ENCODE data around the gene ITM2B. TPM values are rescaled to one million over a fixed set of nuclear protein-coding genes. Genes with fewer than 3 reads are reported as not detected.

The ITM2B gene
- total RNA-seq, 4 donors from 2014 or later: 299 to 343 (median 303) TPM

DNA sequence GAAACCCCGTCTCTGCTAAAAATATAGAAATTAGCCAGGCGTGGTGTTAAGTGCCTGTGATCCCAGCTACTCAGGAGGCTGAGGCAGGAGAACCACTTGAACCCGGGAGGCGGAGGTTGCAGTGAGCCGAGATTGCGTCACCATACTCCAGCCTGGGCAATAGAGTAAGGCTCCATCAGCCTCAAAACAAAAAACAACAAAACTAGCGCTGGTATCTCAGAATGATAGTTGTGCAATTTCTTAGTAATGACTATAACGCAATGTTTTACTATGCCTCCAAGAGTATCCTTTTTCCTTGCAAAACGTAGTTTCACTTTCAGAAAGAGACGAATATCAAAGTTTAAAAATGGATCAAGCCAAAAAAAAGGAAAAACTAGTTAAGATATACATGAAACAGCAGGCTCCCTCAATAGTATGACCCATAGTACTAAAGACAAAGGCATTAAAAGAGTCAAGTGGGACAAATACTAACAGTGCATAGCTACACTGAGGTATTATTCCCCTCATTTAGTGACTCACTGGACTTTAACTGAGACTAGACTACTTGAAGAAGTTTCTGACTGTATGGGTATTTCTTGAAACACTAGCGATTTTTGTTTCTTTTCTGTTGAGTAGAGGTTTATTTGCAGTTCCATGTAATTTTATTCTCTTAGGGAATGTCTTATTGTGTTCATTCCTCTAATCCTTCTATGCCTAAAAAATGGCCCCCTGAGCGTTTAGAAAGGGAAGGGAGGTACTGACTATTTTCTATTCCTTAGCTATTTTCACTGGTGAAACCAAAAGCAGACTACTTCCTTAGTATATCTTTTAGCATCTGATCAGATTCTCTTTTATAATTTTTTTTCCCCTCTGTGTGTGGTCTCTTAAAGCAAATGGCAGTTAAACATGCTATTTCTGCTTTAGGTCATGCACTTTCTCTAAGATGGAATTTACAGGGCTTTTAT lies 10.4 kb upstream of the ITM2B start:
- 62% methylated on average over 12 of the region's 12 CpGs for WGBS
- TF ChIP-seq POLR2AphosphoS5 (IDR thresholded peaks at IDR 0.05): peak; percentile 6 to 11
- no peak for TF ChIP-seq POLR2A (IDR thresholded peaks at IDR 0.05; ENCODE audit: low read depth)
- TF ChIP-seq, protein P1, sequence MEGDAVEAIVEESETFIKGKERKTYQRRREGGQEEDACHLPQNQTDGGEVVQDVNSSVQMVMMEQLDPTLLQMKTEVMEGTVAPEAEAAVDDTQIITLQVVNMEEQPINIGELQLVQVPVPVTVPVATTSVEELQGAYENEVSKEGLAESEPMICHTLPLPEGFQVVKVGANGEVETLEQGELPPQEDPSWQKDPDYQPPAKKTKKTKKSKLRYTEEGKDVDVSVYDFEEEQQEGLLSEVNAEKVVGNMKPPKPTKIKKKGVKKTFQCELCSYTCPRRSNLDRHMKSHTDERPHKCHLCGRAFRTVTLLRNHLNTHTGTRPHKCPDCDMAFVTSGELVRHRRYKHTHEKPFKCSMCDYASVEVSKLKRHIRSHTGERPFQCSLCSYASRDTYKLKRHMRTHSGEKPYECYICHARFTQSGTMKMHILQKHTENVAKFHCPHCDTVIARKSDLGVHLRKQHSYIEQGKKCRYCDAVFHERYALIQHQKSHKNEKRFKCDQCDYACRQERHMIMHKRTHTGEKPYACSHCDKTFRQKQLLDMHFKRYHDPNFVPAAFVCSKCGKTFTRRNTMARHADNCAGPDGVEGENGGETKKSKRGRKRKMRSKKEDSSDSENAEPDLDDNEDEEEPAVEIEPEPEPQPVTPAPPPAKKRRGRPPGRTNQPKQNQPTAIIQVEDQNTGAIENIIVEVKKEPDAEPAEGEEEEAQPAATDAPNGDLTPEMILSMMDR (IDR thresholded peaks at IDR 0.05): no peak
- no peak for TF ChIP-seq EP300 (IDR thresholded peaks at IDR 0.05)
- Histone ChIP-seq H3K9me3 (no peaks in the 10 kb centered on the region), H3K36me3 (no peaks in the 10 kb centered on the region), H3K4me1 (peaks cover 4 to 21% (median 12%) of the 10 kb centered on the region in 4 donors), H3K27ac (replicated peaks in 1 of 4) (peak overlapping the region; percentile 62 to 75 (median 68)), H3K4me3 (peak overlapping the region; percentile 31 to 50 (median 38)), H3K27me3 (no peaks in the 10 kb centered on the region)
- DNase-seq (ENCODE audit: extremely low spot score): no peak
- intact Hi-C loops (cut with DNase I): no loop called here

DNA sequence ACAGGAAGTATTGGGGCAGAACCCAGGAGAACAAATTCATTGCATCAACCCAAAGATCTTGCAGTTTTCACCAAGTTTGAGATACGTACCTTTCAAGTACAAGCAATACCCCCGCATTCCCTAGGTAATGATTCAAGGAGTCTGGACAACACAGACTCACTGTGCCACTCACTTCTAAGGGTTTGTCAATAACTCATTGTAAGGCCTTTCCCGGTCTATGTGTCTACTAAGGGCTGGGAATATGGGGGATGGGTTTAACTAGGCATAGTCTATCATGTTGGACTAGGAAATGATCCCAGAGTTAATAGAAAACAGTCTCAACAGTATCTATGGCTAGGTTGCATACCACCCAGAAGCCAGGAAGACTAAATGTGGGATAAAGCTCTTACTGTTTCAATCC lies 8.3 kb upstream of the ITM2B start:
- WGBS: 90% methylated on average over 3 of the region's 3 CpGs
- Histone ChIP-seq H3K27ac (replicated peaks in 1 of 4) (no peak overlapping the region), H3K36me3 (no peaks in the 10 kb centered on the region), H3K27me3 (no peaks in the 10 kb centered on the region), H3K4me1 (peaks cover 4 to 21% (median 12%) of the 10 kb centered on the region in 4 donors), H3K4me3 (no peak overlapping the region), H3K9me3 (no peaks in the 10 kb centered on the region)
- intact Hi-C loops (cut with DNase I): no loop called here
- no peak for DNase-seq (ENCODE audit: extremely low spot score)
- TF ChIP-seq POLR2A (IDR thresholded peaks at IDR 0.05; ENCODE audit: low read depth): no peak
- TF ChIP-seq, protein P1 (IDR thresholded peaks at IDR 0.05): no peak
- TF ChIP-seq EP300 (IDR thresholded peaks at IDR 0.05): no peak

DNA sequence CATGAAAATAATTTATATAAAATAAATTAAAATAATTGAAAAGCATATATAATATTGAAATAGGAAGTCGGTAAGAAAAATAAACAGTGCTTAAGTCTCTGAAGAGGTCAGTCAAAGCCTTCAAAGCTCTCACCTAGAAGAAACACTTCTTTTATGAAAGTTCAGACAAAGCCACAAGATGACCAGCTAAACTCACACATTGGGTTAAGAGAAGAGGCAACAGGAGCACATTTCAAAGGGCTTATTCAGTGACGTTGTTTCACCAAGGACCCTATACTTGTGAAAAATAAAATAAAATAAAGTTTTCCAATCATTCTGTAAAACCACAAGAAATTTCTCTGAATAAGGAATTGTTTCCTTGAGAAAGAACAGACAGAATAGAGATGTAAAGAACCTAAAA lies 2.5 kb upstream of the ITM2B start:
- no peaks in the 10 kb centered on the region for H3K36me3 ChIP-seq
- no peak for TF ChIP-seq POLR2AphosphoS5 (IDR thresholded peaks at IDR 0.05)
- no peak for TF ChIP-seq POLR2A (IDR thresholded peaks at IDR 0.05; ENCODE audit: low read depth)
- no peak for TF ChIP-seq EP300 (IDR thresholded peaks at IDR 0.05)
- TF ChIP-seq, protein P1 (IDR thresholded peaks at IDR 0.05): no peak
- no peaks in the 10 kb centered on the region for H3K27me3 ChIP-seq
- no peak for DNase-seq (ENCODE audit: extremely low spot score)
- H3K27ac ChIP-seq (replicated peaks in 1 of 4): no peak overlapping the region
- WGBS: 74% methylated on average over 2 of the region's 2 CpGs
- peaks cover 5 to 16% (median 13%) of the 10 kb centered on the region in 4 donors for H3K4me1 ChIP-seq
- intact Hi-C loops (cut with DNase I): loop anchor here (5.0 to 10.0 kb wide), 4 partner anchors 72 to 354 kb away; partner anchors contain the start of genes MED4, NUDT15 and RB1
- H3K9me3 ChIP-seq: no peaks in the 10 kb centered on the region
- H3K4me3 ChIP-seq: no peak overlapping the region

DNA sequence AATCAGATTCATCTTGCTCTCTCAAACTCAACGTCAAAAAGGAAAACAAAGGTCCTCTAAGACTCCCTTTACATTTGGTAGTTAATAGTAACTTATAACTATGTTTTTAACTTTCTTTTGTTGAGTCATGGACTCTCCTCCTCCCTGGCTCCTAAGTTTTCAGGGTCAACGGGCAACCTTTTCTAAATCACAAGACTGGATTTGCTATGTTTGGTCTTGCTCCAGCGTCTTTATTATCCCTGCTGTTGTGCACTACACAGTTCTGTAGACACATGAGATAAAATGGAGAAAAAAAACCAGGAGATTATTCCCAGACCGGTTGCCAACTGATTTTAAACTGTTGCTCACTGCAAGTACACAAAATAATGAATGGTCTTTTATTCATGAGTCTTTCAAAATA lies 1.9 kb upstream of the ITM2B start:
- peak overlapping the region in 1 of 4 donors; percentile 99 for H3K27ac ChIP-seq (replicated peaks in 1 of 4)
- intact Hi-C loops (cut with DNase I): loop anchor here (5.0 to 10.0 kb wide), 4 partner anchors 71 to 354 kb away; partner anchors contain the start of genes MED4, NUDT15 and RB1
- H3K9me3 ChIP-seq: no peaks in the 10 kb centered on the region
- peaks cover 10 to 22% (median 18%) of the 10 kb centered on the region in 4 donors for H3K4me1 ChIP-seq
- H3K4me3 ChIP-seq: no peak overlapping the region
- TF ChIP-seq, protein P1 (IDR thresholded peaks at IDR 0.05): no peak
- TF ChIP-seq POLR2AphosphoS5 (IDR thresholded peaks at IDR 0.05) (no peak), EP300 (IDR thresholded peaks at IDR 0.05) (no peak)
- DNase-seq (ENCODE audit: extremely low spot score): no peak
- H3K27me3 ChIP-seq: no peaks in the 10 kb centered on the region
- H3K36me3 ChIP-seq: no peaks in the 10 kb centered on the region
- 75% methylated on average over 4 of the region's 4 CpGs for WGBS
